GM12874 (cell line): Measurements from ENCODE around the gene PIP5K1B.

Source experiments
- TF ChIP-seq, protein P1 (sequence below): IDR thresholded peaks from 2 replicates; pipeline ENCODE4 v1.5.1; 2011; ENCODE audit warnings: low read depth, mild to moderate bottlenecking, control low read depth, low read length, moderate library complexity; ENCODE audit not compliant: insufficient read depth

PIP5K1B gene

GRCh38 chr9:68979538-68980314 is 274.7 kb downstream of the PIP5K1B start:
- TF ChIP-seq, protein P1, sequence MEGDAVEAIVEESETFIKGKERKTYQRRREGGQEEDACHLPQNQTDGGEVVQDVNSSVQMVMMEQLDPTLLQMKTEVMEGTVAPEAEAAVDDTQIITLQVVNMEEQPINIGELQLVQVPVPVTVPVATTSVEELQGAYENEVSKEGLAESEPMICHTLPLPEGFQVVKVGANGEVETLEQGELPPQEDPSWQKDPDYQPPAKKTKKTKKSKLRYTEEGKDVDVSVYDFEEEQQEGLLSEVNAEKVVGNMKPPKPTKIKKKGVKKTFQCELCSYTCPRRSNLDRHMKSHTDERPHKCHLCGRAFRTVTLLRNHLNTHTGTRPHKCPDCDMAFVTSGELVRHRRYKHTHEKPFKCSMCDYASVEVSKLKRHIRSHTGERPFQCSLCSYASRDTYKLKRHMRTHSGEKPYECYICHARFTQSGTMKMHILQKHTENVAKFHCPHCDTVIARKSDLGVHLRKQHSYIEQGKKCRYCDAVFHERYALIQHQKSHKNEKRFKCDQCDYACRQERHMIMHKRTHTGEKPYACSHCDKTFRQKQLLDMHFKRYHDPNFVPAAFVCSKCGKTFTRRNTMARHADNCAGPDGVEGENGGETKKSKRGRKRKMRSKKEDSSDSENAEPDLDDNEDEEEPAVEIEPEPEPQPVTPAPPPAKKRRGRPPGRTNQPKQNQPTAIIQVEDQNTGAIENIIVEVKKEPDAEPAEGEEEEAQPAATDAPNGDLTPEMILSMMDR, result no peak

DNA sequence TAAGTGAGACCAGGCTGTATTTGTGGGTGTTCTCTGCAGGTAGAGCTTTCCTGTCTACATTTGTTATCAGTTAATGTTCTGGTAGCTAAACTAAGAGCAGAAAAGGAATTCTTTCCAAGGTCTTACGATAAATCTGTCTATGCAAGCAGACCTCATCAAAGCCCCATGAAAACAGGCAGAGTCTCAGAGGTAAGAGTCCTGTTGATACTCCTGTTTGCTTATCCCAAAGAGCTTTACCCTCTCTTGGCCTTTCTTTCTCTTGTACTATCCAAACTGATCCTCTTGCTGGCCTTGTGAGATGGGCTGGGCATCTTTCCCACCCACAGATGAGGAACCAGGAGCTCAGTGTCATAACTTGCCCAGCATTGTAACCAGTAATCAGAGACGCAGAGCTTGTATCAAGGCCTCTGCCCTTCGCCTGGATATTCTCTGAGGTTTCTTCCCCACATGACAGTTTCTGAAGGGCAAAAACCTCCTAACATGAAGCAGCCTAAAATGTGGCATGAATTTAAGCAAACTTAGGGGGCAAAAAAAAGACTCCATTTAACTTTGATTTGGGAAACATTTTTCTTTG is 275.4 kb downstream of the PIP5K1B start:
- TF ChIP-seq, protein P1, result no peak

- TF ChIP-seq, protein P1, result no peak
These were observed 276.7 kb downstream of the PIP5K1B start for GRCh38 chr9:68981789-68982188.

GRCh38 chr9:68983008-68983411 is 278.0 kb downstream of the PIP5K1B start:
- TF ChIP-seq, protein P1, result no peak

GRCh38 chr9:68983522-68984424 is 278.7 kb downstream of the PIP5K1B start:
- TF ChIP-seq, protein P1, result no peak

- TF ChIP-seq, protein P1, result no peak
These were observed 286.4 kb downstream of the PIP5K1B start for GRCh38 chr9:68991457-68991856.

- TF ChIP-seq, protein P1, result no peak
These were observed 290.7 kb downstream of the PIP5K1B start for GRCh38 chr9:68995776-68996175.
